Measurements from ENCODE around the gene DDX54.
"Not testable (repeated sequence)": the region's sequence is repeated elsewhere in the genome, so short reads cannot be mapped to it uniquely, and the experiment has no call there.

Gene DDX54

GRCh38 chr12:113119980-113120669, 65.2 kb downstream of the DDX54 start:
- DNase-seq (ENCODE audit: low read depth) = no peak

- no peak for DNase-seq (ENCODE audit: low read depth)
Measured at GRCh38 chr12:113118142-113118541, 67.1 kb downstream of the DDX54 start.

GRCh38 chr12:113117684-113118083, 67.6 kb downstream of the DDX54 start:
- not testable (repeated sequence) for DNase-seq (ENCODE audit: low read depth)

GRCh38 chr12:113116875-113117274, 68.4 kb downstream of the DDX54 start:
- no peak for DNase-seq (ENCODE audit: low read depth)

- no peak for DNase-seq (ENCODE audit: low read depth)
Measured at GRCh38 chr12:113115455-113116126, 69.7 kb downstream of the DDX54 start.

GRCh38 chr12:113114447-113115178, 70.7 kb downstream of the DDX54 start:
- no peak for DNase-seq (ENCODE audit: low read depth)

- DNase-seq (ENCODE audit: low read depth) = no peak
Measured at GRCh38 chr12:113113397-113113796, 71.9 kb downstream of the DDX54 start.

- DNase-seq (ENCODE audit: low read depth) = no peak
Measured at GRCh38 chr12:113112043-113112899, 73.0 kb downstream of the DDX54 start.

- no peak for DNase-seq (ENCODE audit: low read depth)
Measured at GRCh38 chr12:113111247-113111646, 74.0 kb downstream of the DDX54 start.

GRCh38 chr12:113109872-113110599, 75.2 kb downstream of the DDX54 start:
- no peak for DNase-seq (ENCODE audit: low read depth)

GRCh38 chr12:113109360-113109759, 75.9 kb downstream of the DDX54 start:
- DNase-seq (ENCODE audit: low read depth) = no peak

GRCh38 chr12:113108308-113108707, 77.0 kb downstream of the DDX54 start:
- no peak for DNase-seq (ENCODE audit: low read depth)

Measured in activated T-cell treated with anti-CD3 and anti-CD28 coated beads for 1 hour (primary cell).